GM21390 (cell line): ENCODE data around the gene ASPA.
"Not testable (repeated sequence)": the region's sequence is repeated elsewhere in the genome, so short reads cannot be mapped to it uniquely, and the experiment has no call there.

Experiments used
- ATAC-seq: cut with Tn5 transposase; IDR thresholded peaks from one replicate; pipeline ENCODE4 v1.9.1; 2021; ENCODE audit not compliant: unreplicated experiment

ASPA gene

DNA sequence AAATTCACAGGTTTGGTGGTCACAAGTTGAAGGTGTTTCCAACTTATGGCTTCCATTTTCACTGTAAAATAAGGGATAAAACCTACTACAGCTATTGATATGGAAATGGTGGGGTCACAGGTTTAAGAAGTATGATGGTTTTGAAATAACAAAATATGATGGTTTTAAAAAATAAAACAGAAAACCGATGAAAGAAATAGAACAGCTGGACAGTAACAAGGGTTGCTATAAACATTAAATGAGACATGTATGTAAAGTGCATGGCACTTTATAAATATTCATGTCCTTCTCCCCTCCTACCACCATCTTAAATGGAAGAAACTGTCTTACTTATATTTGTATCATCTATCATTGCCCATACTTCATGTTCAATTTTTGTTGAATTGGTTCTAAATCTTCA, 31.3 kb downstream of the ASPA start:
- no peak for ATAC-seq

DNA sequence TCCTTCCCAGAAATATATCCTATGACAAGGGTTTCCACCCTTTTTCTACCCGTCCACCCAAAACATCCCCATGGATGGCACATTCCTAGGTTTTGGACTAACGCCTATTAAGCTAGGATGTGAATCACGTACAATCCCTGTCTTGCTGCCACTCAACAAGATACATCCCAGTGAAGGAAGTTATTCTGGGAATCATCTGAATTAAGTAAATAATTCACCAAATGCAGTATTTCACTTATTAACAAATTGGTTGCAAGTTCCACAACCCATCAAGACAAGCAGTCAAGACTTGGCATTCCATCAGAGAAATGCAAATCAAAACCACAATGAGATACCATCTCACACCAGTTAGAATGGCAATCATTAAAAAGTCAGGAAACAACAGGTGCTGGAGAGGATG, 32.1 kb downstream of the ASPA start:
- no peak for ATAC-seq

DNA sequence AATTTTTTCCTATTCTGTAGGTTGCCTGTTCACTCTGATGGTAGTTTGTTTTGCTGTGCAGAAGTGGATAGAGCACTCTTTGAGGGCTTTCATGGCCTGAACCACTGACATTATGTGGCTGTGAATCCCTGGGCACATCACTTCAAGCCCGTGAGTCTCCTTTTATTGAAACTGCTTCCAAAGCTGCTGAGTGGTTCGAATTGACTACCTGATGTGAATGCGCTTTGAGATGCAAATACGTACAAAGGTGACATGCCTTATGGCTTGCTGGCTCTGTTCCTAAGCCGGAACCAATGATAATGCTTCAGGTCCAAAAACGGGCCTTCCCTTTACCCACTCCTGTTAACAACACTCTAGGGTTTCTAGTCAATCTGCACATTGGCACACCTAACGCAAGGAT, 34.3 kb downstream of the ASPA start:
- no peak for ATAC-seq

DNA sequence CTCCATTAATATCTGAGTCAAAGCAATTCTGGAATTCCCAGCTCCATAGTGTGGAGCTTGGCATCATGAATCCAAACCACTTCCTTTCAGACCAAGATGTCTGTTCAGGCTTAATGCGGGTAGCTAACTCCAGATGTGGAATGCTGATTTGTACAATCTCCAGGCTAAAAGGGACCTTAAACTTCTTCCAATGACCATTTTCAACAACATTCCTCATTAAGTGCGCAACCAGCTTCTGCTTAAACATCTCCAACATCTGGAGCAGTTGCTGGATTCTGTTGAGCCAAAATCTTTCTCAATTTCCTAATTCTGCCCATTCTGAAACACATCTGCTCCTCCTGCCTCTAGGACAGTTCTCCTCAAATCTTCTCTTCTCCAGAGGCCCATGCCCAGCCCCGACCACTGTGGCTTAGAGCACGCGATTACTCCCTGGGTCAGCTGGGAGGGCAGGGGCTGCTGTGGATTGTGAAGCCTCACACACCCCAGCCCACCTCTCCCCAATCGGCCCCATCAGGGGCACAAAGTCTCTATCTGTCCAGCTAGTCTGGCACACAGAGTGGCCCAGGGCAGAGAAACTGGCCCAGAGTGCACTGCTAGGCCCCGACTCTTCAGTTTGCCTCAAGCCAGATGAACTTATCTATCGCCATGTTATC, 36.2 kb downstream of the ASPA start:
- ATAC-seq: no peak

DNA sequence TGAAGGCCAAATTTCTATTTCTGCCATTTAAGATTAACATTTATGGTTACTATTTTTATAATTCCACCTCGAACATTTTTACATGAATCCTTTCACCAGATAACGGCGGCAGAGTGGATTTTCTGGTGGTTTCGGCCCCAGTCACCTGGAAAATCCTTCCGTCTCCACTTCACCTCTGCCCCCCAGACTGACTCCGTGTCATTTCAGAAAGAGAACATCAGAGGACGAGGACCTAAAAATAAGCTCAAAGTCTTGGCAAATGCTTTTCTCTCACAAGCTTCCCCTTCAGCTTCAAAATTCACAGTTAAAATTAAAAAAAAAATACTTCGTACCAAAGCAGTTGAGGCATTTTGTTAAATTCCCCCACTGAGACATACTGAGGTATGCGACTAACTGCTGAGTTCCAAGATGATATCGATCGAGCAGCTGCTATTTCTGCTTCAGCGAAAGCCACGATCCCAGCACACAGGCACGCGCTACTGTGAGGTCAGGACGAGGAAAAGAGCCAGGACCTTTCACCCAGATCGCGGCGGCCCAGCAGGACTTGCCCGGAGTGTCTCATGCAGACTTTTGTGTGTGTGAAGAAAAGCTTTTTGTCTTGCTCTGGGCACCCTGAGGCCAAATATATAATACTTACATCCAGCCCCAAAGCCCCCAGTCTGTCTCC, 36.8 kb downstream of the ASPA start:
- ATAC-seq: no peak

DNA sequence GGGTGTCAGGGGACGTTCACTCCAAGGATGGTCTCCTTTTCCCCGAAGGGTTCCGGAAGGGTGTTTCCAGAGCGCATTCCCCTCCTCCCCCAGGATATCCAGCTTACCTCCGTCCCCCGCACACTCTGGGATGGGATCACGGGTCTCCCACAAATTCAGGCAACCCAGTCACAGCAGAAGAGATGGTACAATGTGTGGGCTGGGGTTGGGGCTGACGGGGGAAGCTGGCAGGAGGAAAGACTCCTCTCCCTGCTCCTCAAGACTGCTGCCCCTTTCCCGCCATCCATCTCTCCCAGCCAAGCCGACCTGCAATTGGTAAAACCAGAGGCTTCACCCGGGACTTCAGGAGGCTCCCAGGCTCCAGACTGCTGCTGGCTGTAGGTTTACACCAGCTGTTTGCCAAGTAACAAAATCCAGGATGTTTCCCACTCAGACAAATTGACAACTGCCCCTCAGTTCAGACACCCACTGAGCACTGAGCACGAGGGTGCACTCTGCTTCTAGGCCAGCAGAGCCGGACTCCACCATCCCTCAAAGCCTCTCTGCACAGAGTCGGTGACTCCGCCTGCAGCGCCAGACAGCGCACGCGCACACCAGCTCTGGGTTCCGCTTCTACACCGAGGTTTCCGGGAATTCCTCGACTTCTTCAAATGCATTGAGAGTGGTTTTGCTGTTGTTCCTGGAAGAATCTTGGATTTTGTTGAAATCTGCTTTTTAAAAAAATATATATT, 37.7 kb downstream of the ASPA start:
- no peak for ATAC-seq

- not testable (repeated sequence) for ATAC-seq
These were observed 38.4 kb downstream of the ASPA start for GRCh38 chr17:3514167-3514566.

- ATAC-seq: no peak
These were observed 39.1 kb downstream of the ASPA start for GRCh38 chr17:3514873-3515272.

GRCh38 chr17:3519472-3519871, 43.7 kb downstream of the ASPA start:
- not testable (repeated sequence) for ATAC-seq

GRCh38 chr17:3524024-3524423, 48.2 kb downstream of the ASPA start:
- ATAC-seq: no peak

- ATAC-seq: no peak
These were observed 50.7 kb downstream of the ASPA start for GRCh38 chr17:3526491-3526890.

GRCh38 chr17:3526971-3527370, 51.2 kb downstream of the ASPA start:
- ATAC-seq: no peak

DNA sequence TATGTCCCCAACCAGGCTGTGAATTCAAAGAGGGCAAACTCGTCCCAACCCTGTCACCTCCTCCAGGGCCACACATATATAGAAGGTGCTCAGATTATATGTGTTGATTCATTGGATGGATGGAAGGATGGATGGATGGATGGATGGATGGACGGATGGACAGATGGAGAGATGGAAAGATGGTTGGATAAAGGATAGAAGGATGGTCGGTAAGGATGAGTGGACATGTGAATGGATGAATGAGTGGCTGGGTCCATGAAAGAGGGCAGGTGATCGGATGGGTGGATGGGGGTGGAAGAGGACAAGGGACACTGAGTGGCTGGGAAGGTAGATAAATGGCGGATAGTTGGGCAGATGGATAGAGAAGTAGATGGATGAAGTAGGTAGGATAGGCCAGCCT, 51.7 kb downstream of the ASPA start:
- no peak for ATAC-seq

- no peak for ATAC-seq
These were observed 52.1 kb downstream of the ASPA start for GRCh38 chr17:3527896-3528295.

GRCh38 chr17:3528403-3528851, 52.6 kb downstream of the ASPA start:
- ATAC-seq: no peak

DNA sequence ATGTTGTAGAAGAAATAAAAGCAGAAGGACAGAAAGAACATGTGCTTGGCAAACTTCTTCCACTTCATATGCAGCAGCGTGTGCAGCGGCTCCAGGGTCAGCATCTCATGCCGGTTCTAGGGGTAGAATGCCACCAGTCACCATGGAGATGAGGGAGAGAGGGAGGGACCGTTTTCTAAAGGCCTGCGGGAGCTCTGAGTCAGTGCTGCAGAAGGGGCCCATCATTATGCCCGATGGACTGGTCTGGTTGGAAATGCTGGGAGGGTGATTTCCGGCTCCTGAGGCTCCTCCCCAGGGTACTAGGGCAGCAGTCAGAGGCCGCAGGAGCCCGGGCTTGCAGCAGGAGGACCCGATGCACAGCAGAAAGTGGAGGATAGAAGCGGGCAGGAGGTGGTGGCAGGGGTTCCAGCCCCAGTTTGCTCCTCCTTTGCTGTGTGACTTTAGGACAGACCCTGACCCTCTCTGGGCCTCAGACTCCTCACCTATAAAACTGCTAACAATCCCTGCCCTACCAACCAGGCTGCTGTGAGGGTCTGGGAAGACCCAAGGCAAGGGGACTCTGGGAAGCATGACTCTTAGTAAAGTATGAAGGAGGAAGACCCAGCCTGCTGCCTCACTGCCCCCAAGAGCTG, 53.2 kb downstream of the ASPA start:
- ATAC-seq: no peak

DNA sequence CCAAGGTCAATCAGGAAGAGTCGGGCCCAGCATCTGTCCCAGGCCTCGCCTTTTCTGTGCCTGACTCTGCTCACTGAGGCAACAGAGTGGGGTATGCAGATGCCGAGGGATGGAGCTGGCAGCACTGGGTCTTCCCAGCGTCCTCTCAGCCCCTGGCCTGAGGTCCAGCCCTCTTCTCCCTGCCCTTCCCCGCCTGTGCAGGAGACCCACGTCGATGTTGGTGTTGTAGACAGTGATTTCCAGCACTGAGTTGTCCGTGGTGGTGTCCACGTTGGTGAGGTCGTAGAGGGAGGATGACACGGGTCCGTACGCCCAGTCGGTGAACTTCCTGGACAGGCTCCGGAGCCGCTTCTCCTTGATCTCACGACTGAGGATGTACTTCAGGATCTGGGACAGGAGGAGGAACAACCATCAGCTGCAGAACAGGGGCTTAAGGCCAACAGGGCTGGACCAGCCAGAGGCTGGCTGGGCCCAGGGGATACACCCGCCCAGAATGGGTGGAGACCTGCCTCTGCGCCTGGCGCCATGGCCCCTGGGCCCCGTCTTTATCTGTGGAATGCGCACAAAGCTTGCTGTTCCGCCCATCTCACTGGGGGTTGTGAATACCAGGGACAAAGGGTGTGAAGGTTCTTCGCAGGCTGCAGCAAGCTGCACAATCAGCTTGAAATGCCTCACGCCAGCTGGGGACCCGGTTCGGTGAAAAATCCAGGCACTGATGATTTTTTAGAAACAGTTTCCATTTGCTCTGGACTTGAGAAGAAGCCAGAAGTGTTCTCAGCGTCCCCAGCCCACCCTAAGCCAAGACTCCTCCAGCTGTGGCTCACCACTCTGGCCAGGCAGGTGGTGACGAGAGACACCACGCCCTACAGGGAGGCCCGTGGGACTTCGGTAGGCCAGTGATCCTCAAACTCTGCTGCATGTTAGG, 54.3 kb downstream of the ASPA start:
- no peak for ATAC-seq

DNA sequence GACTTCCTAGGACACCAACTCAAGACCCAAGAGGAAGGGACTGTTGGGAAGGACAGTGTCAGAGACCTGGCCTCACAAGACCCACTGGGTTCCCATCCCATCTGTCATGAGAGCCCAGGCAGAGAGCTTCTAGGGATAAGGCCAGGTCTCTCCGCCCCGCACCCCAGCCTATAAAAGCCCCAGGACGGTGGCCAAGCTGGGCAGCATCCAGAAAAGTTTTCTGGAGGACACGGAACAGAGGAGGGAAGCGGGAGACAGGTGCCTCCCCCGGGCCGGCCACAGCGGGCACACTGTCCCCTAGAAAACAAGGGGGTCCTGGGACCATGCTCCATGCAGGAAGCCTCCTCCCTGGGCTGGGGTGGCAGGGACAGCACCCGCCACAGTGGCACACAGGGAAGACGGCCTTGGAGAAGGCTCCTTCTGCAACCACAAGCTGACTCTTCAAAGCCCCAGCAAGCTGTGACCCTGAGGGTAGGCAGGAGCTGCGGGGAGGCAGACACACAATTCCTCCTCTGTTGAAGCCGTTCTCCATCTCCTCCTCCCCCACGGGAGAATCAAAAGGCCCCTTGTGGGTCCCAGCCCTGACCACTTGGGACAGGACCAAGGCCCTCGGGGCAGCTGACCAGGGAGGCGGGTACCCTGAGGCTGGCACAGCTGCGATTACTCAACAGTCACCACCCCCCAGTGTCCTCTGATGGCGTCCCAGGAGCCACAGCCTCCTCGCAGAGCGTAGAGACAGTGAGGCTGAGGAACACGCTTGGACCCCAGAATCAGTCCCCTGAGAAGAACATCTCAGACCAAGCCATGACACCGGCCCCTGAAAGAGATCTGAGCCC, 55.7 kb downstream of the ASPA start:
- no peak for ATAC-seq

- ATAC-seq: no peak
These were observed 56.5 kb downstream of the ASPA start for GRCh38 chr17:3532106-3532858.
